ENCODE measurements around the gene THUMPD1.

The THUMPD1 gene

DNA sequence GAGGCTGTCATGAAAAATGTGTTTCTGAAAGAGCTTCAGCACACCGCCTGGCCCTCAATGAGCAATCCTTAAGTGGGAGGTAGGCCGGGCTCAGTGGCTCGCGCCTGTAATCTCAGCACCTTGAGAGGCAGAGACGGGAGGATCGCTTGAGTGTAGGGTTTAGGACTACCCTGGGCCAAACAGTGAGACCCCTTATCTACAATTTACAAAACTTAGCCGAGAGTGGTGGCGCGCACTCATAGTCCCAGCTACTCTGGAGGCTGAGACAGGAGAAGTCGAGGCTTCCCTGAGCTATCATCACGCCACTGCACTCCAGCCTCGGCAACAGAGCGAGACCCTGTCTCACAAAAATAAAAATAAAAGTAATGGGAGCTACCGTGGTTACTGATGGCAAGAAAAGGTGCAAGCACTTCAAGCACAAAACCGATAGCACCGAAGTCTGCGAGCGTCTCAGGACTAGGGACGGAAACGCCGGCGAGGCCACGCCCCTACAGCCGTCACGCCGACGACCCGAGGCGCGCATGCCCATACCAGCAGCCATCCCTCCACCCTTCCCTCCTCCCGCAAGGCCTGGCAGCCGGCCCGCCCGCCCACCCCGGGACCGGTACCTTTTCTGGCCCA lies 607 bp downstream of the THUMPD1 start:
- no peak for TF ChIP-seq CTCF (IDR thresholded peaks at IDR 0.05; ENCODE audit: insufficient read depth, low read depth, low read length, missing control alignments)

GRCh38 chr16:20740007-20740883 lies 1.4 kb downstream of the THUMPD1 start:
- peak; percentile 39 for DNase-seq (ENCODE audit: low read depth)
- H3K4me3 ChIP-seq (ENCODE audit: low read length) = peak overlapping the region; percentile 97
- peak; percentile 62 for TF ChIP-seq CTCF (IDR thresholded peaks at IDR 0.05; ENCODE audit: insufficient read depth, low read depth, low read length, missing control alignments)

More for the DNA sequence above, 607 bp downstream of the THUMPD1 start:
- H3K4me3 ChIP-seq (ENCODE audit: low read length) = peak overlapping the region; percentile 97
- DNase-seq (ENCODE audit: low read depth) = peak; percentile 86

- no peak for TF ChIP-seq CTCF (IDR thresholded peaks at IDR 0.05; ENCODE audit: insufficient read depth, low read depth, low read length, missing control alignments)
- DNase-seq (ENCODE audit: low read depth) = peak; percentile 9
- H3K4me3 ChIP-seq (ENCODE audit: low read length) = no peak overlapping the region
These were observed 6.1 kb downstream of the THUMPD1 start for GRCh38 chr16:20735490-20735889.

DNA sequence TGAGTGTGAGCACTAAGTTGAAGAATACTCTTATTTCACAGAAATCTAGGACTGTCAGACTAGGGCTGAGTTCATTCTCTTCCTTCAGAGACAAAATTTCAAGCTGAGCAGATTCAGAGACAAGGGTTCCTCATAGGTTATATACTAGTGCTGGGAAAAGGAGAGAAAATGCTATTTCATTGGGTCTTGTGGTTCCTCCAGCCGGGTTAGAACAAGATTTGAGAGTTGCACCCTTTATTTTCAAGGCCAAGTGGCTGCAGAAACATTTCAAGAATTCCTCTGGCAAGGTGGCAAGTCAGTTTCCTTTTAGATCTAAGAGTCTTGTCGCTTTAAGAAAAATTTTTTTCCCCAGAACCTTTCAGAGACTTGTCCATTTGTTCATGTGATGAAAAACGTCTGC lies 6.8 kb downstream of the THUMPD1 start:
- DNase-seq (ENCODE audit: low read depth) = no peak
- H3K4me3 ChIP-seq (ENCODE audit: low read length) = no peak overlapping the region
- TF ChIP-seq CTCF (IDR thresholded peaks at IDR 0.05; ENCODE audit: insufficient read depth, low read depth, low read length, missing control alignments) = no peak

DNA sequence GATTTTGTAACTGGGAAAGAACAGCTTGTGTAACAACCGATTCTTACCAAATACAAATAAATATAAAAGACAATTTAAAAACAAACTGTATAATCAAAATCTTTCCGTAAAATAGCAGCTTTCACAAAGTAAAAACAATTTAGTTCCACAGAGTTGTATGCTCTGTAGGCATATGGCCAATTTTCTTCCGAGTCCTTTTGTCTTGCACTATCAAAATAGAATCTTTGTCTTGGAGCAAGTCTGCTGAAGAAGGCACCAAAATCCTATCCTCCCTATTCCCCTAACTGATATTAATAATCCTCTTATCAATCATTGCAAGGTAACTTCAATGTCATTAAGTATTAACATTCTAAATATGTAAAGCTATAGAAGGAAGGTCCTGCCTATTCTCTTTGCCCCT lies 7.6 kb downstream of the THUMPD1 start:
- no peak for TF ChIP-seq CTCF (IDR thresholded peaks at IDR 0.05; ENCODE audit: insufficient read depth, low read depth, low read length, missing control alignments)
- H3K4me3 ChIP-seq (ENCODE audit: low read length) = no peak overlapping the region
- no peak for DNase-seq (ENCODE audit: low read depth)

- no peak overlapping the region for H3K4me3 ChIP-seq (ENCODE audit: low read length)
- no peak for TF ChIP-seq CTCF (IDR thresholded peaks at IDR 0.05; ENCODE audit: insufficient read depth, low read depth, low read length, missing control alignments)
- no peak for DNase-seq (ENCODE audit: low read depth)
These were observed 12.5 kb downstream of the THUMPD1 start for GRCh38 chr16:20729141-20729540.

Measured in epithelial cell of esophagus (primary cell).